SU-DHL-6 (cell line): ENCODE measurements around the gene DDN.

Experiments
- H2AFZ ChIP-seq: fragments of 200-600 bp; sonication (generic); 2 replicates; pipeline ENCODE4 v1.6.1; 2014; ENCODE audit warnings: low read depth, mild to moderate bottlenecking, moderate library complexity, mixed read lengths, antibody characterized with exemption, low read length; ENCODE audit not compliant: severe bottlenecking
- H3F3A ChIP-seq: fragments of 200-600 bp; shearing (Covaris generic); 2 replicates; pipeline ENCODE4 v1.6.0; 2016; ENCODE audit warnings: antibody characterized with exemption, mild to moderate bottlenecking; ENCODE audit not compliant: insufficient read depth
- H3K27ac ChIP-seq: fragments of 200-600 bp; sonication (generic); 2 replicates; pipeline ENCODE4 v1.5.1; 2016; ENCODE audit warnings: low read depth, mild to moderate bottlenecking, low read length, moderate library complexity, mixed read lengths
- H3K27me3 ChIP-seq: fragments of 200-600 bp; sonication (generic), shearing (Covaris generic); 2 replicates; pipeline ENCODE4 v1.6.0; 2014; ENCODE audit warnings: mild to moderate bottlenecking, low read length
- H3K36me3 ChIP-seq: fragments of 200-600 bp; sonication (generic); 2 replicates; pipeline ENCODE4 v1.6.1; 2014; ENCODE audit warnings: mild to moderate bottlenecking, low read length, mixed read lengths
- H3K4me2 ChIP-seq: fragments of 300-600, 200-600 bp; shearing (Covaris generic), sonication (generic); 2 replicates; pipeline ENCODE4 v1.6.0; 2014; ENCODE audit warnings: low read length, low read depth, mild to moderate bottlenecking; ENCODE audit not compliant: poor library complexity, severe bottlenecking
- H3K4me3 ChIP-seq: fragments of 200-600 bp; sonication (generic); 2 replicates; pipeline ENCODE4 v1.5.1; 2014; ENCODE audit warnings: antibody characterized with exemption, low read length, mild to moderate bottlenecking, mixed read lengths; ENCODE audit not compliant: insufficient read depth, poor library complexity, severe bottlenecking
- H3K79me2 ChIP-seq: fragments of 200-600 bp; sonication (generic); 2 replicates; pipeline ENCODE4 v1.6.1; 2014; ENCODE audit warnings: mild to moderate bottlenecking, low read length, moderate library complexity; ENCODE audit not compliant: insufficient read depth
- H3K9ac ChIP-seq: fragments of 200-600 bp; sonication (generic); 2 replicates; pipeline ENCODE4 v1.7.0; 2014; ENCODE audit warnings: mild to moderate bottlenecking, low read length
- H3K9me2 ChIP-seq: fragments of 200-600 bp; sonication (generic); replicated peaks from 2 replicates; pipeline ENCODE4 v1.6.1; 2014; ENCODE audit warnings: low read length; ENCODE audit not compliant: insufficient read depth
- H3K9me3 ChIP-seq: fragments of 200-600 bp; sonication (generic); 2 replicates; pipeline ENCODE4 v1.6.1; 2014; ENCODE audit warnings: low read length, mixed read lengths; ENCODE audit not compliant: insufficient read depth
- H4K20me1 ChIP-seq: fragments of 200-600 bp; sonication (generic); 2 replicates; pipeline ENCODE4 v1.6.1; 2014; ENCODE audit warnings: low read depth, mild to moderate bottlenecking, antibody characterized with exemption, low read length, moderate library complexity, mixed read lengths
- CTCF ChIP-seq: fragments of 200-600 bp; sonication (generic); IDR thresholded peaks from one replicate; pipeline ENCODE4 v1.5.1; 2017; ENCODE audit warnings: antibody characterized with exemption, mild to moderate bottlenecking, low read length, moderate library complexity; ENCODE audit not compliant: insufficient read depth, poor library complexity, severe bottlenecking
- EZH2phosphoT487 ChIP-seq: fragments of 200-600 bp; sonication (generic), shearing (Covaris generic); conservative IDR thresholded peaks from 2 replicates; pipeline ENCODE4 v1.6.1; 2018; ENCODE audit warnings: mild to moderate bottlenecking, antibody characterized with exemption, low read length, moderate library complexity, mixed read lengths

Gene DDN

GRCh38 chr12:49000346-49000745, 1.2 kb upstream of the DDN start:
- no peaks in the 10 kb centered on the region for H3K36me3 ChIP-seq
- no peaks in the 10 kb centered on the region for H3K9me3 ChIP-seq
- H3K4me3 ChIP-seq: peak overlapping the region; percentile 64
- H3K9ac ChIP-seq: peak overlapping the region; percentile 70
- 0 out of 2 replicates have a peak, but pooled peaks cover 4% of the 10 kb centered on the region for H3F3A ChIP-seq
- TF ChIP-seq CTCF (no peak), EZH2phosphoT487 (no peak)
- no peaks in the 10 kb centered on the region for H3K9me2 ChIP-seq
- H3K27ac ChIP-seq: no peak overlapping the region
- H4K20me1 ChIP-seq: no peaks in the 10 kb centered on the region
- 0 out of 2 replicates have a peak, but pooled peaks cover 12% of the 10 kb centered on the region for H3K79me2 ChIP-seq
- peak overlapping the region; percentile 84 for H3K4me2 ChIP-seq
- H3K27me3 ChIP-seq: no peaks in the 10 kb centered on the region
- H2AFZ ChIP-seq: no peak overlapping the region

- no peaks in the 10 kb centered on the region for H3K9me2 ChIP-seq
- H3K9ac ChIP-seq: peak overlapping the region; percentile 70
- peak overlapping the region; percentile 62 for H3K4me2 ChIP-seq
- H3F3A ChIP-seq: 0 out of 2 replicates have a peak, but pooled peaks cover 4% of the 10 kb centered on the region
- H2AFZ ChIP-seq: peak overlapping the region; percentile 39
- H3K36me3 ChIP-seq: no peaks in the 10 kb centered on the region
- no peak overlapping the region; the same call in 1 of the 2 replicates for H3K27ac ChIP-seq
- H3K9me3 ChIP-seq: no peaks in the 10 kb centered on the region
- no peaks in the 10 kb centered on the region for H4K20me1 ChIP-seq
- no peak for TF ChIP-seq CTCF
- TF ChIP-seq EZH2phosphoT487: no peak
- no peaks in the 10 kb centered on the region for H3K27me3 ChIP-seq
- 0 out of 2 replicates have a peak, but pooled peaks cover 12% of the 10 kb centered on the region for H3K79me2 ChIP-seq
- H3K4me3 ChIP-seq: peak overlapping the region; percentile 60
These were observed 450 bp downstream of the DDN start for GRCh38 chr12:48998497-48999353.

DNA sequence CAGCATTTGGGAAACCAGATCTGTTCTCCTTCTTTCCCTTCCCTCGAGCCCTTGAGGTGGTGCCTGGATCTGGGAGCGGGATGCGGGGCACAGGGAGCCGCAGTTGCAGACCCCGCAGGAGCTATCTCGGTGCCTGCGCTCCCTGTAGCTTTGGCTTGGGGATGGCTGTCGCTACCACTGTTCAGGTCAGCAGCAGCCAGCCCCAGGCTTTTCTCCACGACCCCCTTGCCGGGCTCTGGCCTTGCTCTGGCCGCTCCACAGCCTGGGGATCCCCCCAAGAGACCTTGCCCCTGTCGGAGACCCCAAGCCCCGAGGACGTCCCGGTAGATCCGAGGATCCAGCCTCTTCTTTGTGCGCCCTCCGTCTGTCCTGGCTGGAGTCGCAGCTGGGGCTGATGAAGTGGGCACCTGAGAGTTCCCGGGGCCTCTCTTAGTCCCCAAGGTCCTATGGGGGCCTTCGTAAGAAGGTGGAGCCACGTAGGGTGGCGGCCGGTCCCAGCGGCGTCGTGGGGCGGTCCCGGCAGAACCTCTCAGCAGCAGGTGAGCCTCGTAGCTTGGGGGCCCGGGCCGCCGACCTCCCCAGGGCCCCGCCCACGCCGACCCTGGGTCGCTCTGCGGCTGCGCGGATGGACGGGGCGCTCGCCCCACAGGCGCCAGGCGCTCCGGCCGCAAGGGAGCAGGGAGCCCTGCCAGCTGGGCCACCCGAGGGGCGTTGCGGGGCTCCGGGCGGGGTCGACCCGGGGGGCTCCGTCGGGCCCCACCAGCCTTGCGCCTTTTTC, 1.3 kb downstream of the DDN start:
- Histone ChIP-seq H3K27ac (no peak overlapping the region; the same call in 1 of the 2 replicates), H4K20me1 (no peaks in the 10 kb centered on the region), H3K9me3 (no peaks in the 10 kb centered on the region), H3K79me2 (0 out of 2 replicates have a peak, but pooled peaks cover 9% of the 10 kb centered on the region), H3K9ac (peak overlapping the region; percentile 70), H3K27me3 (no peaks in the 10 kb centered on the region), H3K36me3 (no peaks in the 10 kb centered on the region), H3F3A (0 out of 2 replicates have a peak, but pooled peaks cover 4% of the 10 kb centered on the region), H3K4me2 (peak overlapping the region; percentile 62), H3K9me2 (no peaks in the 10 kb centered on the region), H2AFZ (peak overlapping the region; percentile 39), H3K4me3 (peak overlapping the region; percentile 60)
- TF ChIP-seq EZH2phosphoT487 (no peak), CTCF (no peak)
